Measurements from ENCODE around the gene GMDS. TPM values are rescaled to one million over a fixed set of nuclear protein-coding genes. Genes with fewer than 3 reads are reported as not detected.

GMDS gene
- total RNA-seq, 1 donor from 2014 or later = 30.2 TPM

GRCh38 chr6:1738558-1739081, 506.8 kb downstream of the GMDS start:
- DNase-seq (ENCODE audit: extremely low spot score in 2 of 2) = no peak
- Histone ChIP-seq H3K27ac (no peak overlapping the region), H3K27me3 (no peaks in the 10 kb centered on the region), H3K4me1 (no peaks in the 10 kb centered on the region), H3K9me3 (no peaks in the 10 kb centered on the region), H3K36me3 (no peaks in the 10 kb centered on the region), H3K4me3 (no peak overlapping the region)
- intact Hi-C loops (cut with DNase I) = no loop called here
- no peak for TF ChIP-seq CTCF (IDR thresholded peaks at IDR 0.05)
- no peak for TF ChIP-seq POLR2A (IDR thresholded peaks at IDR 0.05)
- TF ChIP-seq POLR2AphosphoS5 (IDR thresholded peaks at IDR 0.05; ENCODE audit: insufficient read depth in 1 of 2, low read depth in 1 of 2) = no peak

GRCh38 chr6:1737463-1738311, 507.7 kb downstream of the GMDS start:
- no peak overlapping the region for H3K4me3 ChIP-seq
- TF ChIP-seq POLR2AphosphoS5 (IDR thresholded peaks at IDR 0.05; ENCODE audit: insufficient read depth in 1 of 2, low read depth in 1 of 2) = no peak
- TF ChIP-seq CTCF (IDR thresholded peaks at IDR 0.05) = no peak
- no peak for TF ChIP-seq POLR2A (IDR thresholded peaks at IDR 0.05)
- H3K4me1 ChIP-seq = no peaks in the 10 kb centered on the region
- H3K27ac ChIP-seq = no peak overlapping the region
- H3K36me3 ChIP-seq = no peaks in the 10 kb centered on the region
- H3K9me3 ChIP-seq = no peaks in the 10 kb centered on the region
- intact Hi-C loops (cut with DNase I) = no loop called here
- no peak for DNase-seq (ENCODE audit: extremely low spot score in 2 of 2)
- H3K27me3 ChIP-seq = no peaks in the 10 kb centered on the region

GRCh38 chr6:1736346-1737105, 508.9 kb downstream of the GMDS start:
- DNase-seq (ENCODE audit: extremely low spot score in 2 of 2) = no peak
- H3K27ac ChIP-seq = no peak overlapping the region
- TF ChIP-seq POLR2AphosphoS5 (IDR thresholded peaks at IDR 0.05; ENCODE audit: insufficient read depth in 1 of 2, low read depth in 1 of 2) = no peak
- TF ChIP-seq POLR2A (IDR thresholded peaks at IDR 0.05) = no peak
- TF ChIP-seq CTCF (IDR thresholded peaks at IDR 0.05) = no peak
- H3K27me3 ChIP-seq = no peaks in the 10 kb centered on the region
- H3K4me3 ChIP-seq = no peak overlapping the region
- H3K36me3 ChIP-seq = no peaks in the 10 kb centered on the region
- intact Hi-C loops (cut with DNase I) = no loop called here
- no peaks in the 10 kb centered on the region for H3K9me3 ChIP-seq
- no peaks in the 10 kb centered on the region for H3K4me1 ChIP-seq

- Histone ChIP-seq H3K4me3 (no peak overlapping the region), H3K4me1 (no peaks in the 10 kb centered on the region), H3K27ac (no peak overlapping the region), H3K9me3 (no peaks in the 10 kb centered on the region), H3K27me3 (no peaks in the 10 kb centered on the region), H3K36me3 (no peaks in the 10 kb centered on the region)
- no peak for DNase-seq (ENCODE audit: extremely low spot score in 2 of 2)
- no peak for TF ChIP-seq POLR2AphosphoS5 (IDR thresholded peaks at IDR 0.05; ENCODE audit: insufficient read depth in 1 of 2, low read depth in 1 of 2)
- TF ChIP-seq POLR2A (IDR thresholded peaks at IDR 0.05) = no peak
- no peak for TF ChIP-seq CTCF (IDR thresholded peaks at IDR 0.05)
- intact Hi-C loops (cut with DNase I) = no loop called here
Measured at GRCh38 chr6:1735239-1735803, 510.1 kb downstream of the GMDS start.

All from vagina (tissue), 2 donors.